OCI-LY1 (cell line): Measurements from ENCODE around the gene OR56A4.

Source experiments
- CTCF ChIP-seq: fragments of 200-600 bp; sonication (generic), shearing (Covaris generic); IDR thresholded peaks from 2 replicates; pipeline ENCODE4 v1.5.1; 2017; ENCODE audit warnings: mild to moderate bottlenecking, antibody characterized with exemption, low read length, moderate library complexity, mixed read lengths
- EZH2 ChIP-seq: fragments of 200-600 bp; sonication (generic), shearing (Covaris generic); IDR thresholded peaks from 2 replicates; pipeline ENCODE4 v1.8.0; 2017; ENCODE audit warnings: borderline replicate concordance, mixed run types, mild to moderate bottlenecking, antibody characterized with exemption, low read length, moderate library complexity, mixed read lengths

GRCh38 chr11:5966958-5967357, 39.8 kb downstream of the OR56A4 start:
- TF ChIP-seq CTCF, result no peak
- TF ChIP-seq EZH2, result no peak
